HL-60/S4 treated with retinoic acid at 250 ng/mL for 4 days and 3 days (cell line): ENCODE results near the gene SPAG17.

Experiments used
- in situ Hi-C: fragments of 300-500 bp; cut with MboI; formaldehyde crosslinking; loops from 2 replicates; pipeline ENCODE4 v1.7.0; 2022; ENCODE audit warnings: low sequenced_read_pairs

The SPAG17 gene

DNA sequence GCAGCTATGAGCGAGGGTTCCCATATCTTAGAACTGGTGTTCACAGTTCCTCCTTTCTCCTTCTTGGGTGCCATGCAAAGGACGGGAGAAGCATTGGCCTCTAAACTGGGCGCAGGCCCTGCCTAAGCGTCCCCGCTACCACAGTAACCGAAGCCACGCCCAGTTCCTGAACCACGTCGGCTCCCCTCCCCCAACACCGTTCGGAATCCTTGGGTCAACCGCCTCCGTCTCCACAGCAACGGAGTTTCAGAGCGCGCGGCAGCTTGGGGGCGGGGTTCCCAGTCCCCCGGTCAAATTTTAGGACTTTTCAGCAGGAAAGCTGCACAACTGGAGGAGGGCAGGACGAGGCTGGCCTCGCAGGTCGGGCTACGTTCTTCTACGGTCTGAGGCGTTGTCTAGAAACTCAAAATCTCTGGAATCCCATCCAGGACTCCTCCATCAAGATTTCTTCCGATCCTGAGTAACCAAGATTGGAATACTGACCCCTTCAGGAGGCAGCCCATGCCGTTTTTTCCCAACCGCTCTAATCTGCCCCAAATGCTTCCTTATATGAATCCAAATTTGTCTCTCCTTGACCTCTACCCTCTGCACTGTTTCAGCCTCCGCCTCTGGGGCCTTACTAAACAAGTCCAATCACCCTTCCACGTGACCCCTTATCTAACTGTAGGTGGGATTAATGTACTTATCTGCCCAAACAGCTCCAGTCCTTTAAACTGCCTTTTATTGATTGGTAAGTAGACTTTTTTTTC, at the start of gene SPAG17:
Gene SPAG17, minus strand, starts transcription at position 145 of the 749 bp plus-strand sequence. Its CDS starts 71 bp downstream, at position 74.
- in situ Hi-C loops = no loop called here

DNA sequence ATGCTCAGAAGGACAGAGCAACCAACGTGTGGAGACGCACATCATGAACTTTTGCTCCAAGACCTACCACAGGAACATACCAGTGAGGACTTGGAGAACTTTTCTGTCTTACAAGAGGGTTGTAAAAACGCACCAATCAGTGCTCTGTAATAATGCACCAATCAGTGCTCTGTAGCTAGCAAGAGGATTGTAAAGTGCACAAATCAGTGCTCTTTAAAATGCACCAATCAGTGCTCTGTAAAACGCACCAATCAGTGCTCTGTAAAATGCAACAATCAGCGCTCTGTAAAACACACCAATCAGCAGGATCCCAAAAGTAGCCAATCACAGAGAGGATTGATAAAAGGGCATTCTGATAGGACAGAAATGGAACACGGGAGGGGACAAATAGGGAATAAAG, 40.4 kb upstream of the SPAG17 start:
- in situ Hi-C loops = no loop called here

DNA sequence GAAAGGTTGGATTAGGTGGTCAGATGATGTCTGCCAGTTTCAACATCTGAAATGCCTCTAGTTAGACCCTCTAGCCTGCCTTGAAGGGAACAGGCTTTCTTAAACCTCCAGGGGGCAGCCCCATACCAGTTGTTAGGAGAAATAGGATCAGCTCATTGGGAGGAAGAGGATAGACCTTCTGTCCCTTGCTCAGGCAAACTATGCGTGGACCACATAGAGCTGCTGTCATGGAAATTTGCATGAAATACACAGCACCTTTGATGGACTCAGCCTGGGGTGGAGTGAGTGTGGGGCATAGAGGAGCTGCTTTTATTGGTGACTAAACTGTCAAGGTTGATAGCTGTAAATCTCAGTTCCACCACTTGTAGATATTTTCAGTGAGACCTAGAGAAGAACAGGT, 38.4 kb upstream of the SPAG17 start:
- in situ Hi-C loops = no loop called here

DNA sequence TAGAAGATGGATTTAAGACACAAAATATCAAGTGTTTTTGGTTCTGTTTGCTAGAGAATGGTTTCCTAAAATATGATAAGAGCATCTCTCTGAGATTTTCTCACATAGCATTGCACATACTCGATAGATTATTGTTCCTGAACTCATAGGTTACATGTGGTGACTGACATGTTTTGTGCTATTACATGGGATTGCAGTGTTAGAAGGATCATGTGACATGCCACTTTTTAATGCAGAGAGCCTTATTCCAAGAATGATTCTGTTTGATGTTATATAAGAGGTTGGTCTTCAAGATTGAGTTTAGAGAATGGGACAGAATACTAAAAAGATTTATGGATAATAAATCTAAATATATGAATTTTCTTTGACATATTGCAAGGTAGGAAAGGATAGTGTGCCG, 34.4 kb upstream of the SPAG17 start:
- in situ Hi-C loops = no loop called here

DNA sequence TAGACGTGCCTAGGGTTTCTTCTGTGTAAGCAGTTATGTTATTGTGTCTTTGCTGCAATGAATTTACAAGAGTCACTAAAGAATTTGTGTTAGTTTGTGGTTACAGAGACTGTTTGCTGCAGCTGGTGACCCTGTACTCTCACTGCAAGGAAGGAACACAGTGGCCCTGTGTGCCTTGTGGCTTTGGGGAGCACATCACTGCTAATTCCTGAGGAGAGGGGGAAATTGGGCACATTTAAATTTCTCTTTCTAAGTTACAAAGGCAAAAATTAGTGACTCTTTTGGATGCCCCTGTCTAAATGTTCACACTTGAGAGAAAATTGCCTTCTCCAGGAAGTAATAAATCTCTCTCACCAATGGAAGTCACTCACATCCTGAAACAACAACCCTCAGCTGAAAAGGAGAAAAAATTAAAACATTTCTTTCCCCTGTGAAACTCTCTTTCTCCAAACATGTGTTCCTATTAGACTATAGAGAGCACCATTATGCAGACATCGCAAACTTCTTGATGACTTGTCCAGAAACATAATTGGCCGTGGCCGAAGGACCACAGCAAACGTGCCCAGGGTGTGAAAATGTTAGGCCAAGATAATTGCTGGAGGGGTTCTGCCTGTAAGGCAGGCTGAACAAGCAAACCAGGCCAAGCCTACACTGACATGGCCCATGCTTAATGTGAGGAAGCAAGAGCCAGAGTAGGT, 32.3 kb upstream of the SPAG17 start:
- in situ Hi-C loops = no loop called here

DNA sequence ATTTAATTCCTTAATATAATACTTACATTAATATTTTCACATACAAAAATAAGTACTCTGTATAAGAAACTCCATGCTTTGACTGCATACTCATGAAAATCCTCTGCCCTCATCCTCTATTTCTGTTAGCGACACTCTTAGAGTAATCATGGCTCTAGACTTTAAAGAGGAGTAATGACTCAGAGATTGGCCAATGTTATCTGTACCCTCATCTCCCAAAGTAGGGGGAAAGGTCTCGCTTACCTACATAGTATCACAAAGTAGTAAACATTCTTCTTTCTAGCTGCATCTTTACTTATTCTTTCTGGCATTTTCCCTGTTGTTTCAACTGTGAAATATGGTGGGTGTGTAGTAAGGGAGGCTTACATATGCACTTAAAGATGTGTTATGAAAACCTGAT, 29.8 kb upstream of the SPAG17 start:
- in situ Hi-C loops = no loop called here

DNA sequence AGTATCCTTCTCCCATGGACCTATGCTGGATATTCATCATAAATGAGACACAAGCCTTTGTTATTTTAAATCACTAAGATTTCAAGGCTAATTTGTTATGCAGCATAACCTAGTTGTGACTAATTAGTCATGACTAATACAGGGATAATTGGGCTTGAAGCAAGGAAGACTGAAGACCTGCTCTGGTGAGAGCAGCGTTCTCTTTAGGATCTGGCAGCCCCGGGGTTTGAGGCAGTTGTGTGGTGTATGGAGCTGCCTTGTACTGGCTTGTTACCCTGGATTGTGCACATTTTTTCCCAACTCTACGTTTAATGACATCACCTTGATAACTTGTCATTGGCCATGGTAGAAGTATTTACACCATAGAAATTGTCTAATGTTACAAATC, 25.7 kb upstream of the SPAG17 start:
- in situ Hi-C loops = no loop called here

DNA sequence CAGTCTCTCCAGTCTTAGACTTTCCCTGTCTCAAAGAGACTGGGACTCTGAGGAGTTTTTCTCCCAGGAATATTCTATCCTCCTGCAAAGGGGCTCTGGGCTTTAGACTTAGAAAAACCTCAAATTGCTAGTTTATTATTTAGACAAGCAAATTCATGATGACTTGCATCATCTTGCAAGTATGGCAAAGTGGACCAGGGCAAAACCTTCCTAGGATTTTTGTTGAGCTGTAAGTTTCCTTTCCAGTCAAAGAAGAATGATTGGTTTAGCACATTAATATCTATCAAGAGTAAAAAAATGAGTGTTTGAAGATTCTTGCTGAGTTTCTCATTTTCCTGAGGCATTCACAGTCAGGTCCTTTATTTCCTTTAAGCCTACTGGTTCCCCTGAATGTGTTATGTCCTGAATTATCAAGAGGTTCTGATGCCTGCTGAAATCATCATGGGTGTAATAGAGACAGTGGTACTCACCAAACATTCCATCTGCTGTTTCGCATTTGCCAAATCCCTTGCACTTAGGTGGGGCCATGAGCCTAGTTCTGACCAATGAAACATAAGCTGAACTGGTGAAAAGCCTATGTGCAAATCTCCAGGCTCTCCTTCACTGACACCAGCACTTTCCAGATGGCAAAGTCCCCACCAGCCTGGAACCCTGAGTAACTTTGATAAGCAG, 25.2 kb upstream of the SPAG17 start:
- in situ Hi-C loops = no loop called here

DNA sequence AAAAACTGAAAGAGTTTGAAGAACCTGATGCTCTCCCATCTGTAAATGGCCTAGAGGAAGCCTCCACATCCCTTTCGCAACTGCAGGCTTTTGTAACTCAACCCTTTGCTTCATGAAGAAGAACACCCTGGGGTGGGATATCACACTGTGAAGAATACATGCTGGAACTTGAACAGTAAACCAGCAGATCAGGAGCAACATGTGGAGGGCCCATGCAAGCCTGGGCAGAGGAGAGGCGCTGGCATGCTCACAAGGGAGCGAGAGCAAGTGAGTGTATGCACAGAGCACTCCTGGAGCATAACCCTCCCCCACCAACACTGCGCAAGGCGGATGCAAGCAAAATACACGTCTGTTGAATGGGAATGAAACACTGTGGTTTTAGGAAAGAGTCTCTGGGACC, 24.6 kb upstream of the SPAG17 start:
- in situ Hi-C loops = no loop called here

DNA sequence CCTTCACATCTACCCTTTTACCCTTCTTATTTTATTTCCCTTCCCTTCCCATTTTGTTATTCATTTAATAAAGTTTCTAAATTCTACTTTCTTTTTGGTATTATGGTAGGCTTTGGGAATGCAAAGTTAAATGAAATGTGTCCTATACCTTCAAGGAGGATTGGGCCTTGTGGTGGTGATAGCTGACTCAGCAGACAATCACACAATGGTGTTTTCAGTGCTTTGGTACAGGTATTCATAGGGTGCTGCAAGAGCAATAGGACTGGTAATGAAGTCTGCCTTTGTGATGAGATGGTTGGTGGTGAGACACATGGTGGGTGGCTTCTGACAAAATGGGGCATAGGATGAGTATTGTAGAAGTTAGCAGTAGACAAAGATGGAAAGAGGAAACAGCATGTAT, 21.9 kb upstream of the SPAG17 start:
- in situ Hi-C loops = no loop called here

DNA sequence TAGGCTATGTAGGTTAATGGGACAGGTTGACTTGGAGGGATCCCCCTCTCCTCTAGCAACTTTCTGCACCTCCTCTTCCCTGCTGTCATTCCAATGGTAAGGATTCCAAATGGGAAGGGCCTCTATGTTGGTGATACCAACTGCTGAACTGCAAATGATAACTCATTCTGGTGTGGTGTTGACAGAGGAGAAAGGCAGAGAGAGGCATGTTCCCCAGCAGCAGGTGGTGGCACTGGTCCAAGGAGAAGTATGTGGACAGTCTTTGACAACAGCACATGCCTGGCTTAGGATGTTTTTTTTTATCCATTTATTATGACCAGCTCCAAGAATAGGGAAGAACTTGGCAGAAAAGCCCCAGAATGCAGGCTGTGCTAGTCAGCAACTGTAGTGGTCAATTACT, 19.6 kb upstream of the SPAG17 start:
- in situ Hi-C loops = no loop called here

DNA sequence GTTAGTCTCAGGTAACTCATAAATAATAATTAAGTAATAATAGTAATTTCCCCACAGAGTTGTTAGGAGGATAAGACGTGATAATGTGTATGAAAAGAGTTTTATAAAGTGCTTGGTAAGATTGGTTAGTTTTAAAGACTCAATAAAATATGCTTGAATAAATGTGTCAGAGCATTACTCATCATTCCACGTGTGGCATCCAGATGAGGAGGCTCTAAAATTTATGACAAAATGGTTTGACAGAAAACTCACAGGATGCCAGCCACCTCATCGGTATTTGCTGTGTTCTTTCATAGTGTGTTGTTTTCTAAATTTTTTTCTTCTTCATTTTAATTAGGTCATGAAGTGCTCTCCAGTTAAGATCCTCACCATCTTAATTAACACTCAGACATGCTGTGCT, 19.1 kb upstream of the SPAG17 start:
- in situ Hi-C loops = no loop called here

DNA sequence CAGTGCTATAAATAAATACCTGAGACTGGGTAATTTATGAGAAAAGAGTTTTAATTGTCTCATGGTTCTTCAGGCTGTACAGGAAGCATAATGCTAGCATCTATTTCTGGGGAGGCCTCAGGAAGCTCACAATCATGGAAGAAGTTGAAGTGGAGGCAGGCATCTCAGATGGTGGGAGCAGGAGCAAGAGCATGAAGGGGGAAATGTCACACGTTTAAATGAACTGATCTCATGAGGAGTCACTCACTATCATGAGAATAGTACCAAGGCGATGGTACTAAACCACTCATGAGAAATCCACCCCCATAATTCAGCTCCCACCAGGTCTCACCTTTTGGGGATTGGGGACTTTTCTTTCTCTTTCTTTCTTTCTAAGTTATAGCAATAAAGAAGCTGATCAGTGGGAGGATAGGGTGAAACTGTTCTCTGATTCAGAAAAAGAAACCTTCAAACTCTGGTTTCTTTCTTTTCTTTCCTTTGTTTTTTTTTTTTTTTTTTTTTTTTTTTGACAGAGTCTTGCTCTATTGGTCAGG, 17.1 kb upstream of the SPAG17 start:
- in situ Hi-C loops = no loop called here

DNA sequence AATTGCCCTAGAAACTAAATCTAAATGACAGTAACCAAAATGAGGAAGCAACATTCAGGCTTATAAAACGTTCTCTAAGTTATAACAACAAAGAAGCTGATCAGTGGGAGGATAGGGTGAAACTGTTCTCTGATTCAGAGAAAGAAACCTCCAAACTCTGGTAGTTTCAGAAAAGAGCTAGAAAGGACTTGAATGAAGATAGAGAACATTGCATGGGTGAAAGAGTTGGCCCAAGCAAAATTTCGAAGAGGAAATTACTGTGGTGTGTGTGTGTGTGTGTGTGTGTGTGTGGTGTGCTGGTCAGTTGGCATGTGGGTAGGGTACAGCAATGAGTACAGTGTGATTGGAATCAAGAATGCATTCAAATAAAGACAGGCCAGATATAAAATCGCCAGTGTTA, 16.5 kb upstream of the SPAG17 start:
- in situ Hi-C loops = no loop called here

DNA sequence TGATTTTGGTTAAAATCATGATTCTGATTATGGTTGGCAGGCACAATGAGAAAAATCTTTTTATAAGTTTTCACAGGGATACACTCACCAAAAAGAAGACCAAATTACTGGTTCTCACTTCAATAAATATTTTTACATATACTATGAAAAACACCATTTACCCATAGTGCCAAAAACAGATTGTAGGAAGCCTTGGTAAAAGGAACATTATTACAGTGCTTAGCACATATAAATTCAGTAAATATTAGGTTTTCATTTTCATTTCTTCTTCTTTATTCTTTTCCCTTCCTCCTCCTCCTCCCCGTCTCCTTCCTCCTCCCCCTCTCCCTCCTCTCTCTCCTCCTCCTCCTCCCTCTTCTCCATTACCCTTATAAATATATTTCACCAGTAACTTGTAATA, 15.8 kb upstream of the SPAG17 start:
- in situ Hi-C loops = no loop called here

DNA sequence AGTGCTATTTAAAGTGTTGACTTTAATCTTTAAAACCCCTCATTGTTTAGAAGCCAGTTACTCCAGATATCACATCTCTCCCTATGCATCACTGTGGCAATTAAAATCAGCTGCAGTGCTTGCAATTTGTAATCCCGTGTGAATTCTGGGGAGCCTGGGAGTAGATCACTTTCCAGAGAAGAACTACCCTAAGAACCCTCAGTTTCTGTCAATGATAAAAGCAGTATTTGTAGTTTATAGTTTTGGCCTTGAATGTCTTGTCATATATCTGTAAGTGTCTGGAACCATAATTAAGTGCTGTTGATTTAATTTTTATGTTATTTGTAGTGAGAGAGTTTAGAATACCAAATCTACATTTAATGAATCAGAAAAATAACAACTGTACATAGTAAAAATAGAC, 5.5 kb upstream of the SPAG17 start:
- in situ Hi-C loops = no loop called here

DNA sequence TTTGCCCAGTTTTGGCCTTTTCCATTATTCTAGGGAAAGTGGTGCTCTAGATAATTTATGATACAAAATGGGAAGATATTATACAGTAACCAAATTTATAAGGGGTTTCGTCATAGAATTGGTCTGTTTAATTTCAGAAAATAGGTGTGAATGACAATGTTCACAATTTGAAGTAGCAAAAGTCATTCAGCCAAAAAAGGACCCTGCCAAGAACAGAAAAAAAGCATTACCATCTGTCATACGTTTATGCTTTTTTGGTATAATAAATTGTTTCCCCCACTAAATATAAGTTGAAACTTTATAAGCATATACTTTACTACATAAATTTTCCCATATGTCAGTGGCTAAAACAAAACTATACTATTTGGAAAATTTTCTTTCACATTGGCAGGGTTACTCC, 4.5 kb upstream of the SPAG17 start:
- in situ Hi-C loops = no loop called here

DNA sequence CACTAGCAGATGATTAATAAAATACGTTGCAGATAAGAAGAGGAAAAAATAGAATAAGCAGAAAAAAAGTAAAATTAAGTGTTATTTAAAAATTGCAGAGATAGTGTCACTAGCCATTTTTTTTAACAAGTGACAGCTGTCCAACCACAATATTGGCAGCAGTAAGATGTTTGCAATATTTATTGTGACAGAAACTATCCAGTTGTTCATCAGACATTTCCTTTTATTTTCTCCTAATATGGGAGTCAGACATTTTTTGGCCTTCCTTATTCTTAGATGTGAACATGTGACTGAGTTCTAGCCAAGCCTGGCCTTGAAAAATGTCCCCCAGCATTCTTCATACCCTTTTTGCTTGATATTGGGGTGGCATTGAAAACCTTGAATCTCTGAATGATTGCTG, 3.4 kb upstream of the SPAG17 start:
- in situ Hi-C loops = no loop called here

DNA sequence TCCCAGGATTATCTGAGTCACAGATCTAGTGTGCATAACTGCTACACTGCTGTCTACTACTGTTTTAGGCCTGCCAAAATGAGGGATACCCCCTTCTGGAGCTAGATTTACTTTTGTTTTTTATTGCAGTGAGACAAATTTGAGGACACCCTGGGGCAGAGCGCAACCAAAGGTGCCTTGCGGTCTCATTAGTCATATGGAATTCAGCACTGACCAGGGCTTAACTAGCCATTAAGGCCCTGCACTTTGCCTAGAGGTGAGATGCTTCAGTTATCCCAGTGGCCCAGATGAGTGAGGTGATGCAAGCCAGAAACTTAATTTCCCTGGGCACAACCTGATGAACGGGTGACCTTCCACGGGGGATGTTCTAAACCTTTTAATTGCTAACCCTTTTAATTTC, 998 bp upstream of the SPAG17 start:
- in situ Hi-C loops = no loop called here

DNA sequence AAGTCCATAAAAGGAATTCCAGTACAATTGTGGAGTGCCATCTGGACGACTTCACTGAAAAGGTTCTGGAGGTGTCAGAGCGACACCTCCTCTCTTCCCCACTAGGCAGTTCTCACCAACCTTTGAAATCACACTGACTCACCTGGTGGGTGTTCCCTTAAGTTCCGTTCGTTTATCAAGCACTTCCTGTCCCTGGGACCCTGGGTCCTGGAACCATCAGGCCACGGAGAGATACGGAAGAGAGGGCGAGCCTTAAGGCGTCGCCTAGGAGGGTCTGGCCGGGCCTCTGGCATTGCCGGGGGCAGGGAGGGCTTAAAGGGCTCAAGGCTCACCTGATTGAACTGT, 317 bp downstream of the SPAG17 start:
- in situ Hi-C loops = no loop called here

DNA sequence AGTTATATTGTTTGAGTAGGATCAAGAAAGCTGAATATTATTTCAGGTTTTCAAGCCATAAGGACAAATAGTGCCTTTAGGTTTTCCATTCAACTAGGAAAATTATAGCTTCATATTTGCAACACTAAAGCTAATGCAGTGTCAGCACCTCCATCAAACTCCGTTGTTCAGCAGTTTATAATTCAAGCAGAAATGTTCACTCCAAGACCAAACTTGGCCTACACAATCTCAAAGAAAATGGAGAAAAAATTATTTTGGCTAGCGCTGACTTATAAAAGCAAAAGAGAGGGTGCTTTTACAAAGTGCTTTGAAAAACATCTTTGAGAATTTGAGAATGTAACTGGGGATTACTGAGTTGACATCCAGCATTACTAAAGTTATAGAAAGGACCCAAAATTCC, 1.4 kb downstream of the SPAG17 start:
- in situ Hi-C loops = no loop called here

DNA sequence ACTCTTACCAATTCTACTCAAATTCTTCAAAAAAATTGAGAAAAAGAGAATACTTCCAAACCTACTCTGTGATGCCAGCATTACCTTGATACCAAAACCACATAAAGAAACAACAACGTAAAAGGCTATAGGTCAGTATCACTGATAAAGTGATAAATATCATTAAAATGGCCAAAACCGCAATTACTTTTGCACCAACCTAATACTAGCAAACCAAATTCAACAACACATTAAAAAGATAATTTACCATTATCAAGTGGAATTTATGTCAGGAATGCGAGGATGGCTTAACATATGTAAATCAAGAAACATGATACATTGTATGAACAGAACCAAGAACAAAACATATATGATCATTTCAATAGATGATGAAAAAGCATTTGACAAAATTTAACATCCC, 7.0 kb downstream of the SPAG17 start:
- in situ Hi-C loops = no loop called here
